GM12891 (cell line): Measurements from ENCODE around the gene PSMB1.
"Not testable (repeated sequence)": the region's sequence is repeated elsewhere in the genome, so short reads cannot be mapped to it uniquely, and the experiment has no call there.

Experiments
- PAX5 ChIP-seq: IDR thresholded peaks from 2 replicates; pipeline ENCODE4 v1.6.1; 2011; ENCODE audit warnings: low read length, moderate library complexity, mild to moderate bottlenecking; ENCODE audit not compliant: insufficient read depth, severe bottlenecking
- POLR2A ChIP-seq: IDR thresholded peaks from 2 replicates; pipeline ENCODE4 v1.6.1; 2011; ENCODE audit warnings: low read depth, low read length, control low read depth
- POLR2AphosphoS5 ChIP-seq: IDR thresholded peaks from 2 replicates; pipeline ENCODE4 v1.6.1; 2011; ENCODE audit warnings: low read depth, low read length, control low read depth
- POU2F2 ChIP-seq: IDR thresholded peaks from 2 replicates; pipeline ENCODE4 v1.6.1; 2011; ENCODE audit warnings: low read depth, mild to moderate bottlenecking, control low read depth, low read length, moderate library complexity
- SPI1 ChIP-seq: IDR thresholded peaks from 2 replicates; pipeline ENCODE4 v1.6.1; 2011; ENCODE audit warnings: low read depth, low read length, control low read depth
- TAF1 ChIP-seq: IDR thresholded peaks from 2 replicates; pipeline ENCODE4 v1.6.1; 2011; ENCODE audit warnings: low read depth, low read length, control low read depth

DNA sequence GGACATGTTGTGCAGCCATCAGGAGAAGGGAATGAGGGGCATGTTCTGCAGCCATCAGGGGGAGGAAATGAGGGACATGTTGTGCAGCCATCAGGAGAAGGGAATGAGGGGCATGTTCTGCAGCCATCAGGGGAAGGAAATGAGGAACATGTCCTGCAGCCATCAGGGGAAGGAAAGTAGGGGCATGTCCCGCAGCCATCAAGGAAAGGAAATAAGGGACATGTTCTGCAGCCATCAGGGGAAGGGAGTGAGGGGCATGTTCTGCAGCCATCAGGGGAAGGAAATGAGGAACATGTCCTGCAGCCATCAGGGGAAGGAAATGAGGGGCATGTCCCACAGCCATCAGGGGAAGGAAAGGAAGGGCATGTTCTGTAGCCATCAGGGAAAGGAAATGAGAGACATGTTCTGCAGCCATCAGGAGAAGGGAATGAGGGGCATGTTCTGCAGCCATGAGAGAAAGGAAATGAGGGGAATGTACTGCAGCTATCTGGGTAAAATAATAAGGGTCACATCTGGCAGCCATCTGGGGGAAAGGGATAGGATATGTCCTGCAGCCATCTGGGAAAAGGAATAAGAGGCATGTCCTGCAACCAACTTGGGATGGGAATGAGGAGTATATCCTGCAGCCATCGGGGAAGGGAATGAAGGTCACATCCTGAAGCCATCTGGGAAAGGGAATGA, 50.2 kb downstream of the PSMB1 start:
- not testable (repeated sequence) for TF ChIP-seq SPI1, POLR2A, POLR2AphosphoS5, POU2F2, TAF1, PAX5
